ENCODE results near the gene SGCG. TPM values are rescaled to one million over a fixed set of nuclear protein-coding genes. Genes with fewer than 3 reads are reported as not detected.

Gene SGCG
- total RNA-seq, 2 experiments from 2014 or later, result not detected

DNA sequence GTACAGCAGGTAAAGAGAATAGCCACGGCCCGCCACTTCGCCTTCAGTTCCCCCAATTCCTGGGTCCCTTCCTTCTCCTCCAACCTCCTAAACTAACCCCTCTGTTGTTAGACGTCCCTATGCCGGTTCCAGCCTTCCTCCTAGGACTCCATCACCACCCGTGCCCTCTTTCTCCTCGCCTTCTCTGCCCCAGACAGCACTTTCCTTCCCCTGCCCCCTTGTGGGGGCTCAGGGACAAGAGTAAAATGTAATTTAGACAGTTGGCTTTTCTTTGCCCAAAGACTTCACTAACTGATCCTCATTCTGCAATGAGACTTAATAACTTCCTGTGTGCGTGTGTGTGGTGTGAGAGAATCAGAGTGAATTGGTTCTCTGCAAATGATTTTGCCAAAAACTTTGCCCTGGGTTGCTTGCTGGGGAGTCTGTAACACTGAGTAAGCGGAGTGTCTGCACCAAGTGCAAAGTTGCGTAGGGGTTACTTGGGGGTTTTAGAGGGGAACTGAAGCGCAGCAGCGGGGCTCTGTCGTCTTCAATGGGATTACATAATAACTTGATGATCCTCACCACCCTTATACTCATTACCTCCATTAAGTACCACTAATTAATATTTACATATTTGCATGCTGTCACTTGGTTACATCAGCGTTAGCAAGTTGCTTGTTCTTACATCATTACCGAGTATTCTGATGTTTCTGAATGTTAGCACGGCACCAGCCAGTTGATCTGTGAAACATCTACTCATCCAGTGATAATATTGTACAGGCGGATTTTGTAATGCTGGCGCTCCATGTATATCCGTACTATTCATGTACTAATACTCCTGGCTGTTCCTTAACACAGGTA, 19.9 kb upstream of the SGCG start:
- ChIA-PET POLR2A (no interaction called here), CTCF (no interaction called here)
- no peak for ATAC-seq
- no peak overlapping the region for H3K4me3 Mint-ChIP-seq
- H3K36me3 Mint-ChIP-seq (ENCODE audit: low read depth), result no peaks in the 10 kb centered on the region
- no peaks in the 10 kb centered on the region for H3K4me1 Mint-ChIP-seq (ENCODE audit: low read depth)
- no peaks in the 10 kb centered on the region for H3K9me3 Mint-ChIP-seq (ENCODE audit: insufficient read depth)
- no peak for DNase-seq
- no peak overlapping the region for H3K27ac Mint-ChIP-seq
- H3K27me3 Mint-ChIP-seq (ENCODE audit: low read depth), result peaks cover 23% of the 10 kb centered on the region

DNA sequence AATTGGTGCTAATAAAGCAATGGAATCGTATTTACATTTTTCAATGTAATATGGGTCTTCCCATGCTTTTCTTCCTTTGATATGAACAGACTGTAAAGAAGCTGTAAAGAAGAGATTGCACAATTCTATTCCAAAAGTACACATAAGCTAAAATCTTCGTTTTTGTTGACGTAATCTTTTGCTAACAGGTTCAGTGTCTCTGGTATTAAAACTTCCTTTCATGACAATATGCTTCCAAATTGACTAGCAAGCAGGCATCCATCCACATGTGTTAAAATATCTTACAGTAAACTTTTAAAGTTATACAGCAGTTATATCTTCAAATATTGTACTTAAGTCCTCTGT, 19.3 kb upstream of the SGCG start:
- no peaks in the 10 kb centered on the region for H3K4me1 Mint-ChIP-seq (ENCODE audit: low read depth)
- no peak for ATAC-seq
- H3K27ac Mint-ChIP-seq, result no peak overlapping the region
- no peak overlapping the region for H3K4me3 Mint-ChIP-seq
- no peak for DNase-seq
- ChIA-PET POLR2A (no interaction called here), CTCF (no interaction called here)
- peaks cover 23% of the 10 kb centered on the region for H3K27me3 Mint-ChIP-seq (ENCODE audit: low read depth)
- H3K36me3 Mint-ChIP-seq (ENCODE audit: low read depth), result no peaks in the 10 kb centered on the region
- no peaks in the 10 kb centered on the region for H3K9me3 Mint-ChIP-seq (ENCODE audit: insufficient read depth)

DNA sequence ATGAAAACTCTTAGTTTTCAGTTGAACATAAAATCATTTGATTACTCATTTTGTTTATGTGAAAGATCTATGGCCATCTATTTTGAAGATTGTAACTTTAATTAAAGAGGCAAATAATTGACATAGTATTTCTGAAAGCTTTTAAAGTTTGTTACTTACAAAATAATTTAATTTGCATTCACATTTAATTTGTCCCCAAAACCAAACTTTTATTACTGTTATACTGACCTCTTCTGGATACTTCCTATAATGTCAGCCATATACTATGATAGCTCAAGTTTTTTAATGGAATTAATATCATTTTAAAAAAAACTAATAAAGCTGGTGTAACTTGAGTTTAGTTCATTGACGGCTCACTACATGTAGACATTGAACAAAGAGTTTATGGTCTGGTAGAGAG, 4.9 kb upstream of the SGCG start:
- no peak for ATAC-seq

DNA sequence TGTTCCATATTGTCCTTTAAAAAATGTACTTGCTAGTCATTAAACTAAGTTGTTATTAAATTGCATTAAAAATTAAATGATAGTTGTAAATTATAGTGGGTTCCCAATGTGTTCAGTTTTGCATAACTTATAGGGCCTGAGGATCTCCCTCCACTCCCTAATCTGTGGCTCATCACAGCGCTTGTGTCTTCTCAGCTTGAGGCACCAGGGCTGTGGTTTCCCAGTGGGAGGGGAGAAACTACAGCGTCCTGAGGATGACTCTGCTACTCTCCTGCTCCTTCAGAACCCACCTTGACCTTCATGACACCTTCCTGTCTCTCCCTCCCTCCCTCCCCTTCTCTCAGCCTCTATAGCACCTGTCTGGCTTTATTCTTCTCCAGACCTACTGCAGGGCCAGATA, 1.4 kb downstream of the SGCG start:
- Mint-ChIP-seq H3K27me3 (ENCODE audit: low read depth) (no peaks in the 10 kb centered on the region), H3K27ac (no peak overlapping the region), H3K9me3 (ENCODE audit: insufficient read depth) (no peaks in the 10 kb centered on the region), H3K4me3 (no peak overlapping the region), H3K36me3 (ENCODE audit: low read depth) (no peaks in the 10 kb centered on the region), H3K4me1 (ENCODE audit: low read depth) (no peaks in the 10 kb centered on the region)
- CTCF ChIA-PET, result interaction anchor here (0.6 kb wide), 1 partner anchor 36 kb away, joined by 3 read pairs; no protein-coding TSS in a partner anchor
- POLR2A ChIA-PET, result no interaction called here
- DNase-seq (no peak), ATAC-seq (no peak)

More for the DNA sequence above, 4.9 kb upstream of the SGCG start:
- Mint-ChIP-seq H3K4me1 (ENCODE audit: low read depth) (no peaks in the 10 kb centered on the region), H3K36me3 (ENCODE audit: low read depth) (no peaks in the 10 kb centered on the region), H3K27ac (no peak overlapping the region), H3K4me3 (no peak overlapping the region), H3K9me3 (ENCODE audit: insufficient read depth) (no peaks in the 10 kb centered on the region), H3K27me3 (ENCODE audit: low read depth) (no peaks in the 10 kb centered on the region)
- ChIA-PET CTCF (no interaction called here), POLR2A (no interaction called here)
- no peak for DNase-seq

DNA sequence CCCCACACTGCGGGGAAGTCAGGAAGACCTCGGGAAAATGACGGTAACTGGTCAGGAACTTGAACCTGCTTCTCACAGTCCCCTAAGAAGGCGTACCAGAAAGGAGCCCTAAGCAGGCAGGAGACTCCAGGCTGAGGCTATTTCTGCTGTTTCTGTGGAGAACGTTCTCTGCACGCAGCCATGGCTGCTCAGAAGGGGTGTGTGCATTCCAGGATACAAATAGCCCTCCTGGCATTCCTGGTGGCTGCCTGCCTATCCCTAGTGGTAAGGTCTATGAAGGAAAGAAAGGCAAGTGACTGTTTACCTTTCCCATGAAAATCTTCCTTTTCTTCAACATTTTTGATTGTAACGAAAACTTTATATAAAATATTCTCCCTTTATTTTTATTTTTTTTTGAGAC, 2.5 kb downstream of the SGCG start:
- H3K9me3 Mint-ChIP-seq (ENCODE audit: insufficient read depth), result no peaks in the 10 kb centered on the region
- no peaks in the 10 kb centered on the region for H3K27me3 Mint-ChIP-seq (ENCODE audit: low read depth)
- ChIA-PET POLR2A (no interaction called here), CTCF (no interaction called here)
- ATAC-seq (no peak), DNase-seq (no peak)
- no peaks in the 10 kb centered on the region for H3K36me3 Mint-ChIP-seq (ENCODE audit: low read depth)
- no peaks in the 10 kb centered on the region for H3K4me1 Mint-ChIP-seq (ENCODE audit: low read depth)
- no peak overlapping the region for H3K27ac Mint-ChIP-seq
- no peak overlapping the region for H3K4me3 Mint-ChIP-seq

DNA sequence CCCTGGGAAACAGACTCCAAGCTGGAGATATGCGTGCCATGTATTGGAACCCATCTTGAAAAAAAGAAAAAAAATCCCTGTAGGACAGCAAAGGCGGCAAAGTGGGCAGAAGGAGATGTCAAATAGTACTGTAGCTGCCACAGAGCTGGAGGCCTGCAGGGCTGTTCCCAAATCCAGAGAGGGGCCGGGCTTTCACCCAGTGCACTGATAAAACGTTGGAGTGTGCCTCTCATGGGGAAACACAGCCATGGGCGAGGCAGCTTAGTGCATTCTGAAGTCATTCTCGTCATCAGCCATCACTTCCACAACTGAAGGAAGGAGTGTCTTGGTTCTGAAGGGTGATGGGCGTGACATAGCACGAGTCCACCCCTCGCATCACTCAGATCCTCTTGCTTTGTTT, 4.8 kb downstream of the SGCG start:
- Mint-ChIP-seq H3K4me3 (no peak overlapping the region), H3K36me3 (ENCODE audit: low read depth) (no peaks in the 10 kb centered on the region), H3K9me3 (ENCODE audit: insufficient read depth) (no peaks in the 10 kb centered on the region), H3K4me1 (ENCODE audit: low read depth) (no peaks in the 10 kb centered on the region), H3K27me3 (ENCODE audit: low read depth) (no peaks in the 10 kb centered on the region), H3K27ac (no peak overlapping the region)
- DNase-seq, result no peak
- ChIA-PET POLR2A (no interaction called here), CTCF (no interaction called here)
- ATAC-seq, result no peak

DNA sequence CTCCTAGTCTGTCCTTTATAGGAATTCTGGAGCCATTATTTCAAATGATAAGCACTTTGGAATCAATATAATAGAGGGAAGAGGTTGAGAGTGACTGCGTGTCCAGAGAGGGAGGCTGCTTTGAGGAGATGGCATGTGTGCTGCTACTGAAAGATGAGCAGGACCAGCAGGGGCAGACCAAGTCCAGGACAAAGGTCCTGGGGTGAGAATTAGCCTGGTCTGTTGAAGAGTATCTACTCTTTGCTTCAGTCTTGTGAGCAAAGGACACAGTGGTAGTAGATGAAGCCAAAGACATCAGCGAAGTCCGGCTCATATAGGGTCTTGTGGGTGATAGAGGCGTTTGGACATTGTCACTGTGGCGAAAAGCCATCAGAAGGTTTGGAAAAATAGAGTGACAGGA, 21.1 kb downstream of the SGCG start:
- DNase-seq, result no peak
- ChIA-PET POLR2A (no interaction called here), CTCF (no interaction called here)
- Mint-ChIP-seq H3K36me3 (ENCODE audit: low read depth) (no peaks in the 10 kb centered on the region), H3K27ac (no peak overlapping the region), H3K9me3 (ENCODE audit: insufficient read depth) (no peaks in the 10 kb centered on the region), H3K4me3 (no peak overlapping the region), H3K4me1 (ENCODE audit: low read depth) (no peaks in the 10 kb centered on the region), H3K27me3 (ENCODE audit: low read depth) (peaks cover 2% of the 10 kb centered on the region)
- ATAC-seq, result no peak

DNA sequence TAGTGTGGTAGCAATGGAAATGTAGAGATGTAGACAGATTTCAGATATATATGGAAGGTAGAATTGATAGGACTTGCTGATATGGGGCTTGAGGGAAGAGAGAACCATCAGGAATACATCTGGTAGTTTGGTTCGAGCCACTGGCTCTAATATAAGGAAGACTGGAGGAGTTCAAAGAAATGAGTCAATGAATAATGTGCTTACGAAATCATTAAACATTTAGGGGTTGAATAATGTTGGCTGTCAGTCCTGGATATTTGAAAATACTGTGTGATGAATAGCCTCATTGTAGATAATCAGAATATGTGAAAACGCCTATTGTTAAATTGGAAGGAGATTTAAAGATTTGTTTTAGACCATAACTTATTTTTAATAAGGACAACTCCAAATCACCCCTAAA, 21.6 kb downstream of the SGCG start:
- Mint-ChIP-seq H3K27ac (no peak overlapping the region), H3K4me3 (no peak overlapping the region), H3K36me3 (ENCODE audit: low read depth) (no peaks in the 10 kb centered on the region), H3K27me3 (ENCODE audit: low read depth) (no peaks in the 10 kb centered on the region), H3K9me3 (ENCODE audit: insufficient read depth) (no peaks in the 10 kb centered on the region), H3K4me1 (ENCODE audit: low read depth) (no peaks in the 10 kb centered on the region)
- CTCF ChIA-PET, result no interaction called here
- POLR2A ChIA-PET, result no interaction called here
- no peak for DNase-seq
- no peak for ATAC-seq

DNA sequence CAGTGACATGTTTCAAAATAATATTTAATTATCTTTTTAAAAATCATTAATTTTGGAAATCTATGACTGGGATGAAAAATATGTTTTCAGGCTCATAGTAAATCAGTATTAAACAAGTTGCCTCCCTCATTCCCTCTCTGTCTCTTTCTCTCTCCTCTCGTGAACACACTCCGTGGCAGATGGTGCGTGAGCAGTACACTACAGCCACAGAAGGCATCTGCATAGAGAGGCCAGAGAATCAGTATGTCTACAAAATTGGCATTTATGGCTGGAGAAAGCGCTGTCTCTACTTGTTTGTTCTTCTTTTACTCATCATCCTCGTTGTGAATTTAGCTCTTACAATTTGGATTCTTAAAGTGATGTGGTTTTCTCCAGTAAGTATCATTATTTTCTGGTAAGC, 22.7 kb downstream of the SGCG start:
- H3K4me3 Mint-ChIP-seq, result no peak overlapping the region
- no peaks in the 10 kb centered on the region for H3K4me1 Mint-ChIP-seq (ENCODE audit: low read depth)
- no peaks in the 10 kb centered on the region for H3K27me3 Mint-ChIP-seq (ENCODE audit: low read depth)
- ChIA-PET CTCF (no interaction called here), POLR2A (no interaction called here)
- H3K9me3 Mint-ChIP-seq (ENCODE audit: insufficient read depth), result no peaks in the 10 kb centered on the region
- H3K36me3 Mint-ChIP-seq (ENCODE audit: low read depth), result no peaks in the 10 kb centered on the region
- DNase-seq (no peak), ATAC-seq (no peak)
- H3K27ac Mint-ChIP-seq, result no peak overlapping the region

DNA sequence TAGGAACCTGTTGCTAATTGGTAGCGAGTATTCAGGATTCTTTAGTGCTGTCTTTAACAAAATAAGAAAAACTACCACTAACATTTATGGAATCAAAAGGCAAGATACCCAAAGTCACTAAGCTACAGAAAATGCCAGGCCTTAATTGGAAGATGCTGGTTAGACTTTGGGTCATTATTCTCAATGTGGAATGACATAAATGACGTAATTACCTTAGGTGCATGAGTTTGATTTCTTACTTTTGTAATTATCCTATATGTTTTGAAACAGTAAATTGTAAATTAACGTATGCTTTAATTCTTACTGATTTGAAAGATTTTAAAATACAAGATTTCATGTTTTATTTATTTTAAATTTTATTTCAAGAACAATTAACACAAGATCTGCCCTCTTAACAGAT, 25.0 kb downstream of the SGCG start:
- no peaks in the 10 kb centered on the region for H3K27me3 Mint-ChIP-seq (ENCODE audit: low read depth)
- DNase-seq, result no peak
- CTCF ChIA-PET, result no interaction called here
- H3K36me3 Mint-ChIP-seq (ENCODE audit: low read depth), result no peaks in the 10 kb centered on the region
- no peak for ATAC-seq
- POLR2A ChIA-PET, result no interaction called here
- no peak overlapping the region for H3K4me3 Mint-ChIP-seq
- H3K27ac Mint-ChIP-seq, result no peak overlapping the region
- H3K4me1 Mint-ChIP-seq (ENCODE audit: low read depth), result no peaks in the 10 kb centered on the region
- no peaks in the 10 kb centered on the region for H3K9me3 Mint-ChIP-seq (ENCODE audit: insufficient read depth)

DNA sequence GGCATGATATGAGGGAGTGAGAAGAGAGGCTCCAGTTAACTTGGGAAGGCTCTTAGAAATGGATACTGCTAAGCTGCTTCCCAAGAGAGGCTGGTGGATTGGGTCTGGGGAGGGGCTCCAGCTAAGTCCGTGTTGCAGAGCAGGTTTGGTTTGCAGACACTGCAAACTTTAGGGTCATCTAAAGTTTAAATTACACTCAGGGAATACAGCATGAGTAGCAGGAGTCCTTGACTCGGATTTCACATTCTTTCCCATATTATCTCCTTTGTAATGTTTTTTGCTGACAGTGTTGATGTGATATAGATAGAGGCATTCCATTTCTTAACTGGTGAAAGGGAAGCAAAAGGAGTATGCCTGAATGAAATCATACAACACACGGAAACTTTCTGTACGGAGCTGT, 31.9 kb downstream of the SGCG start:
- Mint-ChIP-seq H3K4me1 (ENCODE audit: low read depth) (no peaks in the 10 kb centered on the region), H3K27ac (no peak overlapping the region), H3K4me3 (no peak overlapping the region), H3K36me3 (ENCODE audit: low read depth) (no peaks in the 10 kb centered on the region), H3K27me3 (ENCODE audit: low read depth) (no peaks in the 10 kb centered on the region), H3K9me3 (ENCODE audit: insufficient read depth) (peaks cover 13% of the 10 kb centered on the region)
- ATAC-seq (no peak), DNase-seq (no peak)
- POLR2A ChIA-PET, result no interaction called here
- CTCF ChIA-PET, result no interaction called here

DNA sequence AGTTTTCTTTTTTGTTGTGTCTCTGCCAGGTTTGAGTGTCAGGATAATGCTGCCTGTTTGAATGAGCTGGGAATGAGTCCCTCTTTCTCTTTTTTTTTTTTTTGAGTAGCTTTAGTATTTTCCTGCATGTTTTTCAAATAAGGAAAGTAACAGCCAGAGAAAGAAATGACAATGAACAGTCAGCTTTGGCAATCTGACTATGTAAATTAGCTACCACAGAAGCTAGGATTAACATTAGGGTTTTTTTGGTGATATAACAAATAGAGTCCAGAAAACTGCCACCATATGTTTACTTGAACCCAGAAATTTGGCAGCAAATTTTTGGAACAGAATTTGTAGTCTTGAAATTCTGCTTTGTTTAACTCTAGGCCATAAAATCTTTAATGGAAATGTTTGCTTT, 50.5 kb downstream of the SGCG start:
- ChIA-PET CTCF (interaction anchor here (0.8 kb wide), 1 partner anchor 545 kb away, joined by 4 read pairs; no protein-coding TSS in a partner anchor), POLR2A (no interaction called here)
- no peak for DNase-seq
- Mint-ChIP-seq H3K36me3 (ENCODE audit: low read depth) (no peaks in the 10 kb centered on the region), H3K27me3 (ENCODE audit: low read depth) (peaks cover 7% of the 10 kb centered on the region), H3K4me1 (ENCODE audit: low read depth) (no peaks in the 10 kb centered on the region), H3K27ac (no peak overlapping the region), H3K4me3 (no peak overlapping the region), H3K9me3 (ENCODE audit: insufficient read depth) (no peaks in the 10 kb centered on the region)
- no peak for ATAC-seq

DNA sequence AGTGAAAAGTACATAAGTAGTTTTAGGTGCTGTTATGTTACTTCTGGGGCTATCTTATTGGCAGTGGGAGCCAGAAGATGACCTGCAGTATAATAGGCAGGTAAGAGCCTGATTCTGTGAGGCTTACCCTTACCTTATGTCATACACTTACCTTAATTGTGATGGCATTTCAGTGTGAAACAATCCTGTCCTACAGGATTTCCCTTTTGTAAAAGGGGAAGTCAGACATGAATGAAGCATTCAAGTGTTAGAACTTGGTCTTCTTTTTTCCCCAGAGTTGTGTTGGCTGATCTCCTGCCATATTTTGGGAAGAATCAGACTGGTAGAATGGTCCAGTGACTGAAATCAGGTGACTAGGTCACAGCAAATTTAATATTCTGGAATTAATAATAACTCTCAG, 55.2 kb downstream of the SGCG start:
- Mint-ChIP-seq H3K4me1 (ENCODE audit: low read depth) (no peaks in the 10 kb centered on the region), H3K27me3 (ENCODE audit: low read depth) (peaks cover 2% of the 10 kb centered on the region), H3K36me3 (ENCODE audit: low read depth) (no peaks in the 10 kb centered on the region), H3K4me3 (no peak overlapping the region), H3K9me3 (ENCODE audit: insufficient read depth) (no peaks in the 10 kb centered on the region), H3K27ac (no peak overlapping the region)
- ATAC-seq (no peak), DNase-seq (no peak)
- ChIA-PET CTCF (no interaction called here), POLR2A (no interaction called here)

Measured in activated CD8-positive, alpha-beta T cell treated with anti-CD3 and anti-CD28 coated beads, Interleukin-2, amount 10 ng/mL, durations not matched to agents 7 days and 5 days (primary cell).